Activated CD8-positive, alpha-beta memory T cell treated with anti-CD3 and anti-CD28 coated beads, Interleukin-2, amount 50 U/mL, for 24 hours (primary cell): ENCODE results near the gene OTOG.

Experiments used
- DNase-seq: peaks from one replicate; pipeline ENCODE4 v3.0.0-alpha.2; 2020; ENCODE audit errors: extremely low read depth

Gene OTOG

DNA sequence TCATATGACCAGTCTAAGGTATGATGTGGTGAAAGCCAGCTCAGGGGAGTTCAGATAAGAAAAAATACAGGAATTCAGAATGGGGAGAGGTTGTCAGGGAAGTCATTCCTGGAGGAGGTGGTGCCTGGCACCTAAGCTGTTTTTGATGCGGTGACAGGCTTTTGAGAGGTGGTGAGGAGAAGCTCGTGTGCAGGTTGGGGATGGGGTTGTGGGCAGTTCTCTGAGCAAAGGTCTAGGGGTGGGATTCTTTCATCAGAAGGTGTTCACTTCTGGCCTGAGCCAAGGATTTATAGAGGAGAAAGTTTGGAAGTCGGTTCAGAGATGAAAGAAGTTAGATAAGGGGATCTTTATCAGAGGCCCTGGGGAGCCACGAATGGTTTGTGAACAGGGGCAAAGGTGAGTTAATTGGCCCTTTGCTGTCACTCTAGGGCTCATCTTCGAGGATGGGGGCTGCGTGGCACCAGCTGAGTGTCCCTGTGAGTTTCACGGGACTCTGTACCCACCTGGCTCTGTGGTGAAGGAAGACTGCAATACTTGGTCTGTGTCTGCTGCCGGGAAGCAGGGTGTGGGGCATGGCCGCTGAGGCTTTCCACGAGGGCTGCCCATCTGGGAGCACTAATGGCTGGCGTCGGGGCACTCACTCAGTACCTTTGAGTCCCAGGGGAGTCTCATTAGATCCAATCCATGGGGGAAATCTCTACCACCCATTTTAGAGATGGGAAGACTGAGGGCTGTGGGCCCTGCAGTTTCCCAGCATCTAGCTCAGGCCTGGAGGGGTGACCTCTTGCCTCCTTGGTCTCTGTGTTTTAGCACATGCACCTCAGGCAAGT, 13.4 kb downstream of the OTOG start:
- no peak for DNase-seq

DNA sequence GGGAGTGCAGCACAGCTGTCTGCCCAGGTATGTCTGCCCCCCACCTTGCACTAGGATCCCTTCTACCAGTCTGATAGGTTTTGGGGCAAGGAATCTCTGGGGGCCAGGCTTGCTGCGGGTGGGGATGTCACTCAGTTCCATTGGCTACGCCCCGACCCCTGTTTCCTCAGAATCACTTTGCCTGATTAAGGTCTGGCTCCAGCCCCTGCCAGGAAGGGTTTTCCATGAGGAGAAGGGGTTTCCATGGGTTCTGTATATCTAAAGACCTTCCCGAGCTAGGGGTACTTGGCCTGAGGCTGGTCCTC, 14.0 kb downstream of the OTOG start:
- DNase-seq: no peak

DNA sequence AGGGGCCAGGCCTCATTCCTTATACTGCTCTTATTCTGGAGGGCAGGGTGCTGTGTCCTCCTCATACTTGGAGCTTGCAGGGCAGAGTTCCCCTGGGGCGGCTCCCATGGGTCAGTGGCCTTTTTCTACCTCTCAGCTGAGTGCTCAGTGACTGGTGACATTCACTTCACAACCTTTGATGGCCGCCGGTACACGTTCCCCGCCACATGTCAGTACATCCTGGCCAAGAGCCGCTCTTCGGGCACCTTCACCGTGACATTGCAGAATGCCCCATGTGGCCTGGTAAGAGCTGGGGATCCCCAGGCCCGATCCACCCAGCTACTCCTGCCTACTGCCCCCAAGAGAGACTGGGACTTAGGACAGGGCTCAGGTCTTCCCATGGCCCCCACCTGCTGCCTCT, 14.5 kb downstream of the OTOG start:
- DNase-seq: no peak

DNA sequence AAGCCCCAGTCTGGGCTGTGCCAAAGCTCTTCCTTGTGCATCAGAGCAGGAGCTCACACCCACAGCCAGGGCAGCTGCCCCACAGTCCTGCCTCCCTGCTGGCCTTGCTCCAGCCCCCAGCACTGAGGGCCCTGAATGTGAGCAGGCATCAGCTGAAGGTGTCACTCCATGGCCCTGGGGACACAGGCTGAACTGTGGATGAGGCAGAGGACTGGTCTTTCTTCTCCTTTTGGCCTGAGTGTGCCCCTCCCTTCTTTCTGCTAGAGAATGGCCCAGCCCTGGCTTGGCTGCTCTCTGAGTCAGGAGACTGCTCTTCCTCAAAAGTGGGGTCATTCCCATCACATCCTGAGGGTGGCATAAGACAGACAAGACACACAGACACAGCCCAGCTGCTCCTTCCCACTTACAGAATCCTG, 16.2 kb downstream of the OTOG start:
- no peak for DNase-seq

DNA sequence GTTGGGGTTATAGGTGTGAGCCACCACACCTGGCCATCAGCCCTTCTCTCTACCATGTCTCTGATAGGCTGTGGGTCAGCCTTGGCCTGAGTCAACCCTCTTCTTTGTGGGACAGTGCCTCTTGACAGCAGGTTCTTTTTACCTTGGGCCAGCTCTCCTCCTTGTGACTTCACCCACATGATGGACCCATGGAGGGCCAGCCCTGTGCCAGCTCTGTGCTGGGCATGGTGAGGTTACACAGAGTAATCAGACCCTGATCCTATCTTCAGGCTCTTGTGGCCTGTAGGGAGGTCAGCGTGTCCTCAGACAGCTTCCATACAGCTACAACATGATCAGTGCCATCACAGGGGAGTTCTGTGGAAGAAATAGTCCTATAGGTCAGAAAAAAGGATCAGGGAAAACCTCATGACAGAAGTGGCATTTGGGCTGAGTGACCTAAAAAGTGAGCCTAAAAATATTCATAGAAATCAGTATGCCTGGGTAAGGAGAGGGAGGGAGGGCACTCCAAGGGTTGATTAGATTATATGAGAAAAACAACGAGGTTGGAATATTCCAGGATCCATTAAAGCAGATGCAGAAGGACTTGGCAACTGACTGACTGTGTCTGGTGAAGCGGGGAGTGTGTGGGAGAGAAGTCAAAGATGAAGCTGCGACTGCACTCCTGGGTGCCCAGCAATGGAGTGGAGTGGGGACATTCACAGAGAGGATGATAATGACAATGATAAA, 17.1 kb downstream of the OTOG start:
- no peak for DNase-seq

DNA sequence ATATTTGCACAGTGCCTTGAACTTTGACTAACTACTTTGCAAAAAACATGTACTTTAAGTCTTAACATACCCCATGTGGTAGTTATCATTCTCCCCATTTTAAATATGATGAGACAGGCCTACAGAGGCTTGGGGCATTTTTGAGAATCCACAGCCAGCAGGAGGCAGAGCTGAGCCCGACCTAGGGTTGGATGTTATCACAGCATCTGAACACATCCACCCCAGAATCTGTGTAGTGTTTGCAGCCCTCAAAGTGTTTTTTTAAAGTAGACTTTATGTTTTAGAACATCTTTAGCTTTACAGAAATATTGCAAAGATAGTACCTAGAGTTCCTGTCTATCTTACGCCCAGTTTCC, 17.6 kb downstream of the OTOG start:
- DNase-seq: no peak

DNA sequence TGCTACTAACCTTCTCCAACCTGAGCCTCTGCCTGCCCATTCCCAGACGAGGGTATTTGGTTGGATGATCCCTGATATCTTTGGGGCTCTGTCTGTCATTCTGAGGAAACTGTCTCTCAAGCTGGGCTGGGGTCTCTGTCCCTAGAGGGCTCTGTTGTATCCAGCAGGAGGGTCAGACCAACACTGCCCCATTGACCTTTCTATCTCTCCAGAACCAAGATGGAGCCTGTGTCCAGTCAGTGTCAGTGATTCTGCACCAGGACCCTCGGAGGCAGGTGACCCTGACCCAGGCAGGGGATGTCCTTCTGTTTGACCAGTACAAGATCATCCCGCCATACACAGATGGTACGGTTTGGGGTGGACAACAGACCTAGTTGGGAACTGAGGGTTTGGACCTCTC, 21.9 kb downstream of the OTOG start:
- no peak for DNase-seq

DNA sequence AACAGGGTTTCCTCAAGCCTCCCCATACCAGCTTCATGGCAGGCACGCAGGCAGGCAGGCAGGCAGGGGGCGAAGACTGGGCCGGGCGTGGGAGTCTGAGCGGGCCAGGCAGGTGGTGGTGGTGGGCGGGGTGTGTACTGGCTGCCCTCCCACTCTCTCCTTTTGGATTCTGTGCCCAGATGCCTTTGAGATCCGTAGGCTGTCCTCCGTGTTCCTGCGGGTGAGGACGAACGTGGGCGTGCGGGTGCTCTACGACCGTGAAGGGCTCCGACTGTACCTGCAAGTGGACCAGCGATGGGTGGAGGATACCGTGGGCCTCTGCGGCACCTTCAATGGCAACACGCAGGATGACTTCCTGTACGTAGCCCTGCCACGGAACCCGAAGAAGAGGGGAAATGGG, 23.0 kb downstream of the OTOG start:
- no peak for DNase-seq

DNA sequence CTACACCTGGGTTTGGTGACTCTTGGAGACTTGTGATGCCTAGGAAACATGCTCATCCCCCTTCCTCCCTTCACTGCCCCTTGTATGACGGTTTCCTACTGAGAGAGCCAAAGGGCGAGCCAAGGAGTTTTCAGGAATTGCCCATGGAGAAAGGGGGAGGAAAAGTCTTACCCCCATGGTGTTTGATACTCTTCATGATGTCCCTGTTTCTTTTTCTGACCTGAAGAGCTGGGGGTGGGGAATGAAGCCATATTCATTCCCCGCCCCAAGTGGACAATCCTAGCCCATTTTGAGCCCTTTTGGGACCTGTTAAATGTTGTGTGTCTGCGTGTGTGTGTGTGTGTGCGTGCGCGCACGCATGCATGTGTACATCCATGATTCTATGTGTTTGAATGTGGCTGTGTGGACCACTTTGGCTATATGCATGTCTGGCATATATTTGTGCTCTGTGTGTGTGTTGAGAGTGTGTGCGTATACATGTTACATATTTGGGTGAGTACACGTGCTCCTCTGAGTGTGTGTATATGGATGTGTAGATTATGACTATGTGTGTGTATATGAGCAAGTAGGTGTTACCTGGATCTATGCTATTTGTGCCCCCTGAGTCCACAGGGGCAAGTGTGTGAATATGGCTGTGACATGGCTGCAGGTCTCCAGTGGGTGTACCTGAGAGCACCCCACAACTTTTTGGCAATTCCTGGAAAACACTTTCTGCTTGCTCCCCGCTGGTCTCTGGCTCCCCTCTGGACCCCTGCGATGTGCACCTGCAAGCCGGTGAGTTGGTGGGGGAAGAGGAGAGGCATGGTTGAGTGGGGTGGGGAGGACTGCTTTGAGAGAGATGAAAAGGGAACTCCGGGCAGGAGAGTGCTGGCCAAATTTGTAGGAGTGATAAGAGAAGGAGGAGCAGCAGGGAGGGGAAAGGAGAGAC, 24.6 kb downstream of the OTOG start:
- no peak for DNase-seq

DNA sequence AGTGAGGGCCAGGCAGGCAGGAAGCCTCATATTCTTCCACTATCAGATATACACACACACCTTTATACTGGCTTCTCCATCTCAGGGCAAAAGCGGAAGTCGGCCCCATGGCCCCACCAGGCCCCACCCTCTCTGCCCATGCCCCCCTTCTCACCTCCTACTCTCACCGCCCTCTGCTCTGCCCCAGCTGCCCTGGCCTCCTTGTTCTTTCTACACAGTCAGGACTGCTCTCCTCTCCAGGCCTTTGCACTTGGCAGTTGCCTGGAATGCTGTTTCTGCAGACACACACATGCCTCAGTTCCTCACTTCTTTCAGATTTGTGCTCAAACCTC, 25.3 kb downstream of the OTOG start:
- no peak for DNase-seq

DNA sequence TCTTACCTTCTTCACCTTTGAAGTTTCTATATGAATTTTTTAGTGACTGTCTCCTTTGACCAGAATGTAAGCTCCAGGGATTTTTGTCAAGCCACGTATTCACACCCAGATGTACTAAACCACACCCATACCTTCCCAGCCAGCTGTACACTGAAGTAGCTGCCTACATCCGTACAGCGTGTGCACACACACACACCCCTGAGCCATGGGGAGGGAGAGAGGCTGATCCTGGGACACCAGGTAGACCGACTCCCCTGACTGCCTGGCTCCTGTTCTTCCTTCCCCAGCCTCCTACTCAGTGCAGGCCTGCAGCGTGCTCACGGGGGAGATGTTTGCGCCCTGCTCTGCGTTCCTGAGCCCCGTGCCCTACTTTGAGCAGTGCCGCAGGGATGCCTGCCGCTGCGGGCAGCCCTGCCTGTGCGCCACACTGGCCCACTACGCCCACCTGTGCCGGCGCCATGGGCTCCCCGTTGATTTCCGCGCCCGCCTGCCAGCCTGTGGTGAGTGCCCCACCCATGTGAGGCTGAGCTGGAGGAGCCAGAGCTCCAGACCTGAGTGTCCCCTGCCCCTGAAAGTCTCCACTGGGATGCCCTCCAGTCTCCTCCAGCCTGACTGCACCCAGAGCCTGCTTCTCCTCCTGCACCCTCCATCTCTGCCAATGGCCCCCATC, 25.9 kb downstream of the OTOG start:
- no peak for DNase-seq

DNA sequence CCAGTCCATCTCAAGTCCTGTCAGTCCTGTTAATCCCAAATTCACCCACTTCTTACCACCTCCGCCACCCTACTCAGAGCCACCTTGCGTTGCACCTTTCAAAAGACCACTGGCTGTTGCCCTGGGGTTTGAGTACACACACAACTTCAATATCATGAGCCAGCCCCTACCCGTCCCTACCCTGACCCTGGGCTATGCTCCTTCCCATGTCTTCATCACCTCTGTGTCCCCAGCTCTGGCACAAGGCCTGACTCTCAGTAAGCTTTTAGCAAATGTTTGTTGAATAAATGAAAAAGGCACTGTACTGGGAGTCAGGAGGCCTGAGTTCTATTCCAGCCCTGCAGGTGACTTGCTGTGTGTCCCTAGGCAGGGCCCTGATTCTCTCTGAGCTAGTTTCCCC, 26.5 kb downstream of the OTOG start:
- DNase-seq: no peak

DNA sequence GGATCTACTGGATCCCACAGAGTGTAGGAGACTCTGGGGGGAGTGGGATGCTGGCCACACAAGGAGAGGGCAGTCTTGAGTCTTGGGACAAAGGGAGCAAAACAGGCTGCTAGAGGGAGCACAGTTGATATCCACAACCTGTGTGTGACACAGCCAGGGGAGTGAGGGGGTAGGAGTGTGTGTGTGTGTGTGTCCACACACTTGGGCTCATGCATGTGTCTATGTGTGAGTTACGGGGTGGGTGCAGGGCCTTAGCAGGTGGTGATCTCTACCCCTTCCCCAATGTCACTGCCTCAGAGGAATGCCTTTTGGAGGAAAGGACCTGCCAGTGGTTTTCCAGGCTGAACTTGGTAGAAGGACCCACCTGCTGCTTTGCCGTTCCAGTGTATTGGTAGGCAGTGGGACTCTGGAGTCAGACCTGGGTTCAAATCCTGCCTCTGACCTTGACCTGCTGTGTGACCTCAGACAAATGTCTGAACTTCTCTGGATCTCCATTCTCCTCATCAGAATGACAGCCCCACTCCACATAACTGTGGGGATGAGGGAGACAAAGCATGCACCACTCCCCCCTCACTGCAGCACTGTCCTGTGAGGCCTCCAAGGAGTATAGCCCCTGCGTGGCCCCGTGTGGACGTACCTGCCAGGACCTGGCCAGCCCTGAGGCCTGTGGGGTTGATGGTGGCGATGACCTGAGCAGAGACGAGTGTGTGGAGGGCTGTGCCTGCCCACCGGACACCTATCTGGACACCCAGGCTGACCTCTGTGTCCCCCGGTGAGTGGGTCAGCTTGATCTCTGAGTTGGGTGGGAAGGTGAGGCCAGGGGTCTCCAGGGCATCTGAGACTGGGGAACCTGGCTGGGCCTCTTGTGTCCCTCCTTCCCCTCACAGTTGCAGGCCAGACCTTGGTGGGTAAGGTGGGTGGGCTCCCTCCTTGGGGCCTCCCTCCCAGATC, 27.4 kb downstream of the OTOG start:
- no peak for DNase-seq

DNA sequence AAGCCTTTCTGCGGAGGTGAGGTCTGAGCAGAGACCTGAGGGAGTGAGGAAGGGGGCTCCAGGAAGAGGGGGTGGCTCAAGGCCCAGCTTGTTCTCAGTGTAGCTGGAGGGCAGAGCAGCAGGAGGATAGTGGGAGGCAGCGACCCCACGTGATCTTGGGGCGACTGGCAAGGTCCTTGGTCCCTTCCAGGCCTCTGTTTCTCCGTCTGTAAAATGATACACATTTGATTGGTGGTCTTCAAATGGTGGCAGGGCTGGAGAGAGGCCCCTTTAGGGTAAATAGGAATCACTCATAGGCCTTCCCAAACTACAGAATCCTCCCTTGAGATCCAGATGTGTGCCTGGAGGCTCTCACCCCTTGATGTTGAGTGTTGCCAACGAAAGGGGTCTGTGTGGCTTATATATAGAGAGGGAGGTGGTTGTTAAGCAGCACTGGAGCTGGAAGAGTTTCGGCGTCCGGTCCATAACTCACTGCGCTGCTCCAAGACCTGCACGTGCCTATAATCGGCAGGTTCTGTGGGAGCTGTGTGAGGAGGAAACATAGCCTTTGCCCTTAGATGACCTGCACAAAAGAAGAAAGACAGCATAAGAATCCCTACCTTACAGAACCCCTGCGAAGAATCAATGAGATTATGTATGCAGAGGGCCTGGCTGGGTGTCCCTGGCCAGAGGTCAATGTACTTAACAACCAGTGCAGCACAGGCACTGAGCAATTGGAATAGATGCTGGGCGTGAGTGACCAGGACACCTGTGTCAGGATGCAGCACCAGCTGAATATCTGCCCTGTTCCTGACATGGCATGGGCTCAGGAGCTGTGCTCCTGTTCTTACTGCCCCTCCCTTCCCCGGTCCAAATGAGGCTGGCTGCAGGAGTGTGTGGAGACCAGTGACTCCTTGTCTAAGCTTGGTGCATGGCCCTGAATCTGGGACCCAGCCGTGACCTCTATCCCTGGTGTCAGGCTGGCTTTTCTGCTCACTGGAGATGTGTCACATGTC, 28.7 kb downstream of the OTOG start:
- DNase-seq: no peak

DNA sequence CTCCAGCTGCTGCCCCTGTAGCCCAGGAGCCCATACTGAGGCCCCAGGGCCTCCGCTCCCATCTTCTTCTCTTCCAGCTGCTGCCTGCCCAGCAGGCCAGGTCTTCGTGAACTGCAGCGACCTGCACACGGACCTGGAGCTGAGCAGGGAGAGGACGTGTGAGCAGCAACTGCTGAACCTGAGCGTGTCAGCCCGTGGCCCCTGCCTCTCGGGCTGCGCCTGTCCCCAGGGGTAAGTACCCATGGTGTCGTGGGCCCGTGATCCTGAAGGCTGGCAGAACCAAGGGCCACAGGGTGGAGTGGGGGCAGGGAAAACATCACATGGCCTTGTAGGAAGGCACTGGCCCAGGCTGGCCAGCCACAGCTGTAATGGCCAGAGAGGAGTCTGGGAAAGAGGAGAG, 31.2 kb downstream of the OTOG start:
- DNase-seq: no peak

DNA sequence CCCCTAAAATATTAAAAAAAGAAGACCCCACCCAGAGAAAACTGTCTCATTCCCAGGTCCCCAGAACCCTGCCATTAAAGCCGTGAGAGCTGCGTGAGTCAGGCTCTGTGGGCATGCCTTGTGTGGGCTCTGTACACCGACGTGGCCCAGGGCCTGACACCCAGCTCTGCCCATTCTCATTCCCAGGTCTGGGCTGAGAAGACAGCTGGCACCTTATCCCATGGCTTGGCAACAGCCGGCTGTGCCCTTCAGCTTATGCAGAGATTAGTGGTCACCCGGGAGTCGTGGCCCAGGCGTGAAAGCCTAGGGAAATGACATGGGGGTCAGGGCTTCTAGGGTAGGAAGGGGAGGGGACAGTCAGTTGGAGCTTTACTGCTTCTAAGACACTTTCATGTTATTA, 31.9 kb downstream of the OTOG start:
- no peak for DNase-seq

DNA sequence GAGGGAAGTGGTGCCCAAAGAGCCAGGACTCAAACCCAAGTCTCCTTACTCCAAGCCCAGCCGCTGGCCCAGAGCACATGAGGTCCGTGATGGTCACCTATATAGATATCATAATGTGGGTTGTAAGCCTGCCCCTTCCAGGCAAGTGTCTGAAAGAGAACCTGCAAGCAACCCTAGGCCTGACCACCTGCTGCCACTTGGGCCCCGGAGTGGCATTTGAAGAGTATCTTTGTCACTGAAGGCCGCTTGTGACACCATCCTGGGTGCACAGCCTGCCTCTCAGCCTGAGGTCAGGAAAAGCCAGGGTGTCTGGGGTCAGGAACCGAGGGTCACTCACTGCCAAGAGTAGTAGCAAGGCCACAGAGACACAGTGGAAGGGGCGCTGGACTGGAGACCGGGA, 32.4 kb downstream of the OTOG start:
- DNase-seq: no peak

DNA sequence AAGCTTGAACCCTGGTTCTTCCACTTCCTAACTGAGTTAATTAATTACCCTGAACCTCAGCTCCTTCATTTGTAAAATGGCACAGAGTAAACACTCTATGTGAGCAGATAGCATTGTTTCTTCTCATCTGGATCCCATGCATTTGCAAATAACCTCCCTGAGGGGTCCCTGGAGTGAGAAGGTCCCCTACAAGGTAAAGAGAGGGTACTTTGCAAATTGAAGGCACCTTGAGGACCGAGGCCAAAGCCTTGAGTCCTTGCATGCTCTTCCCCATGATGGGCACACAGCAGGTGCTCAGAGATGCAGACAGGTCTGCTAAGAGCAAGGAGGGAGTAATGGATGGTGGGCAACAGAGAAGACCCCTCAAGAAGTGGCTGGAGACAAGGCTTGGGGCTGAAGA, 33.2 kb downstream of the OTOG start:
- no peak for DNase-seq

DNA sequence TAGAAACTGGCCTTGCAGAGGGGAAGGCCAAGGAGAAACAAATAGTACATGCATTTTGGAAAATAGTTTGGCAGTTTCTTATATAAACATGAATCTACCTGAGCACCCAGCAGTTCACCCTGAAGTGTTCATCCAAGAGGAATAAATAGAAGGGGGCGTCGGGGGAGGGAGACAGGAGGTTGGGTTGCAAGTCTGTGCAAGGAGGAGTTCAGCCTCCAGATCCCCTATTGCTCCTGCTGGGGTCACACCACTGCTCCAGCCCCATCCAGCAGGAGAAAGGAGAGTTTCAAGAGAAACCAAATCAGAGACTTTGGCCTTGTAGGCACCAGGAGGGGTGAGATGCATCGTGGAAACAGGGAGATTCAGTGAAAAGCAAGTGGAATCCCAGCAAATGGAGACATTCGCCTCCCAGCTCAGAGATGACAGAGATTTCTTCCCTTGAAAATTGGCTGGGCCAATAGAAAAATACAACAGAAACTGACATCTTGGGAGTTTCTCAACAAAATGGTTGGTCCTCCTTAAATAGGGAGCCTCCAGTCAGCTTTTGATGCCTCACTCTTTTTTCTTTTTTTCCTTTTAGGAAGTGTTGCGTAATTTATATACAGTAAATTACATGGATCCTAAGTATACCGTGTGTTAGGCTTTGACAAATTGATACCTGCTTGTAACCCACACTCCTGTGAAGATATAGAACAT, 34.1 kb downstream of the OTOG start:
- DNase-seq: no peak
